ENCODE measurements around the gene CROCC.

Gene CROCC

GRCh38 chr1:16961297-16962133, 39.8 kb downstream of the CROCC start:
- in situ Hi-C loops (cut with MboI; ENCODE audit: low sequenced_read_pairs): loop anchor here (10.0 kb wide), 1 partner anchor 83 kb away; no protein-coding TSS in a partner anchor

DNA sequence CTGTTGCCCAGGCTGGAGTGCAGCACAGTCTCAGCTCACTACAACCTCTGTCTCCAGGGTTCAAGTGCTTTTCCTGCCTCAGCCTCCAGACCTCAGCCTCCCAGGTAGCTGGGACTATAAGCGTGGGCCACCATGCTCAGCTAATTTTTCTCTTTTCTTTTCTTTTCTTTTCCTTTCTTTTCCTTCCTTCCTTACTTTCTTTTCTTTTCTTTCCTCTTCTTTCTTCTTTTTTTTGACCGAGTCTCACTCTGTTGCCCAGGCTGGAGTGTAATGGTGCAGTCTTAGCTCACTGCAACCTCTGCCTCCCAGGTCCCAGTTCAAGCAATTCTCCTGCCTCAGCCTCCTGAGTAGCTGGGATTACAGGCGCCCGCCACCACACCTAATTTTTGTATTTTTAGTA, 42.4 kb downstream of the CROCC start:
- in situ Hi-C loops (cut with MboI; ENCODE audit: low sequenced_read_pairs): loop anchor here (10.0 kb wide), 1 partner anchor 81 kb away; no protein-coding TSS in a partner anchor

- in situ Hi-C loops (cut with MboI; ENCODE audit: low sequenced_read_pairs): loop anchor here (10.0 kb wide), 1 partner anchor 79 kb away; no protein-coding TSS in a partner anchor
These were observed 43.8 kb downstream of the CROCC start for GRCh38 chr1:16965486-16966067.

- in situ Hi-C loops (cut with MboI; ENCODE audit: low sequenced_read_pairs): loop anchor here (10.0 kb wide), 1 partner anchor 79 kb away; no protein-coding TSS in a partner anchor
These were observed 44.6 kb downstream of the CROCC start for GRCh38 chr1:16966282-16966681.

GRCh38 chr1:16967095-16967575, 45.4 kb downstream of the CROCC start:
- in situ Hi-C loops (cut with MboI; ENCODE audit: low sequenced_read_pairs): loop anchor here (10.0 kb wide), 1 partner anchor 78 kb away; no protein-coding TSS in a partner anchor

GRCh38 chr1:16967962-16968361, 46.2 kb downstream of the CROCC start:
- in situ Hi-C loops (cut with MboI; ENCODE audit: low sequenced_read_pairs): loop anchor here (10.0 kb wide), 1 partner anchor 77 kb away; no protein-coding TSS in a partner anchor

GRCh38 chr1:16968372-16968771, 46.6 kb downstream of the CROCC start:
- in situ Hi-C loops (cut with MboI; ENCODE audit: low sequenced_read_pairs): loop anchor here (10.0 kb wide), 1 partner anchor 76 kb away; no protein-coding TSS in a partner anchor

GRCh38 chr1:16969057-16969611, 47.4 kb downstream of the CROCC start:
- in situ Hi-C loops (cut with MboI; ENCODE audit: low sequenced_read_pairs): loop anchor here (10.0 kb wide), 1 partner anchor 76 kb away; no protein-coding TSS in a partner anchor

GRCh38 chr1:16969651-16970050, 47.9 kb downstream of the CROCC start:
- in situ Hi-C loops (cut with MboI; ENCODE audit: low sequenced_read_pairs): loop anchor here (10.0 kb wide), 1 partner anchor 75 kb away; no protein-coding TSS in a partner anchor

DNA sequence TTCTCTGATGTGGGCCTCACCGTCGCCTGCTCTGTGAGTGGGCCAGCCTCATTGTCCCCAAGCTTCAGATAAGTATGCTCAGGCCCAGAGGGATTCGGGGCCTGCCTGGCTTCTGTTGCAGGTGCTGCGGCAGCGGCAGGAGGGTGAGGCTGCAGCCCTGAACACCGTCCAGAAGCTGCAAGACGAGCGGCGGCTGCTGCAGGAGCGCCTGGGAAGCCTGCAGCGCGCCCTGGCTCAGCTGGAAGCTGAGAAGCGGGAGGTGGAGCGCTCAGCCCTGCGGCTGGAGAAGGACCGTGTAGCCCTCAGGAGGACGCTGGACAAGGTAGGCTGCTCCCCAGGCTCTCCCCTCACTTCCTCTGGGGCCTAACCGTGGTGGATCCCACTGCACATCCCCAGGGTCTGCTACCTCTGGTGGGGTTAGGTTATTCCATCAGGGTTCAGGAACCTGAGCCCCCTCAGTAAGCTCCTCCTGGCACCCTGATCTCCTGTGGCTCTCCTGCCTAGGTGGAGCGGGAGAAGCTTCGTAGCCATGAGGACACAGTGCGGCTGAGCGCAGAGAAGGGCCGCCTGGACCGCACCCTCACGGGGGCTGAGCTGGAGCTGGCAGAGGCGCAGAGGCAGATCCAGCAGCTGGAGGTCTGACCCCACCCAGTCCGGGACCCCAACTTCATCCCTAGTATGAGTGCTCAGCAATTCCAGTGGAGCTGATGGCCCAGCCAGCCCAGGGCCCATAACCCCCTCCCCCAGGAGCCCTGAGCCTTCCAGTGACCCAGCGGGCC, 48.6 kb downstream of the CROCC start:
- in situ Hi-C loops (cut with MboI; ENCODE audit: low sequenced_read_pairs): no loop called here

- in situ Hi-C loops (cut with MboI; ENCODE audit: low sequenced_read_pairs): no loop called here
These were observed 49.8 kb downstream of the CROCC start for GRCh38 chr1:16971341-16972188.

GRCh38 chr1:16972189-16972895, 50.6 kb downstream of the CROCC start:
- in situ Hi-C loops (cut with MboI; ENCODE audit: low sequenced_read_pairs): no loop called here

DNA sequence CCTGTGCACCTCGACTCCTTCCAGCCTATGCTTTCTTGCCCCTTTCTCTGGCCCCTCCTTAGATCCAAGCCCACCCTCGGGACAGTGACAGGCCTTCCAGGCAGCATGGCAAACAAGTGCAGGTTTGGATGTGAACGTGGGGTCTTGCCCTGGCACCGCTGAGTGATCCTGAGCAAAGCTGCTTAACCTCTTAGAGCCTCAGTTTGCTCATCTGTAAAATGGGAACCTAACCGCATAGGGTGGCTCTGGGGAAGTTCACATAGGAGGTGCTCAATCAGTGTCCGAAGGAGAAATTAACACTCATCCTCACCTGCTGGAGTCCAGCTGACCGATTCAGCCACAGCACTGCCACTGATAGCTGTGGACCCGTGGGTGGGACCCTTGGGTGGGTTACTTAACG, 51.5 kb downstream of the CROCC start:
- in situ Hi-C loops (cut with MboI; ENCODE audit: low sequenced_read_pairs): no loop called here

GRCh38 chr1:16975211-16975610, 53.5 kb downstream of the CROCC start:
- in situ Hi-C loops (cut with MboI; ENCODE audit: low sequenced_read_pairs): no loop called here

DNA sequence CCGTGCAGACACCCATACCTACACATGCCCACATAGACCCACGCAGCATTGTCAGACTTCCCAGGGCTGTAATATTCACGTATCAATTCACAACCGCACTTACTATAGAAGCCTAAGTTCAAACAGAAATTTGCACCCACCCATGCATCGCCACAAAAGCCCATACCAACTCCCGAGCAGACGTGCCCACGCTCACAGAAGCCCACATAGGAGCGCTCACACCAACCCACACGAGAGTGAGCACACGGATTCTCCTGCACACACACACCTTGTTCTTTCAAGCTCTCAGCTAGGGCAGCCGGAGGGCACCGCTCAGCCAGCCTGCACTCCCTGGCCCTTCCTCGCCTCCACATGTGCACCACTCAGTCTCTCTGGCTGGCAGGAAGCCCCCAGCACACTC, 54.1 kb downstream of the CROCC start:
- in situ Hi-C loops (cut with MboI; ENCODE audit: low sequenced_read_pairs): no loop called here

- in situ Hi-C loops (cut with MboI; ENCODE audit: low sequenced_read_pairs): no loop called here
These were observed 55.2 kb downstream of the CROCC start for GRCh38 chr1:16976966-16977365.

DNA sequence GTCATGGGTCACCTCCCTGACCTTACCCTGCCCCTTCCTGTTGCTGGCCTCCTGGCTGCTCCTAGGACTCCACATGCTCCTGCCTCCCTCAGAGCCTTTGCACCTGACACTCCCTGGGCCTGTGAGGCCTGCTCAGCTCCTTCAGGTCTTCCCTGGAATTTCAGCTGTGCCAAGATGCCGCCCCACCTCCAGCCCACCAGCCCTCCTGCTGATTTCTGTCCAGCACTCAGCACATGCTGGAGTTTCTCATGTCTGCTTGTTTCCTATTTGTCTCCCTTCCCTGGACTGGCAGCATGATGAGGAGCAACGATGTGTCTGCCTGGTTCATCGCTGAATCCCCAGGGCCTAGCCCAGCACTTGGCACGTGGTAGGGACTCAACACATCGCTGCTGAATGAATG, 55.6 kb downstream of the CROCC start:
- in situ Hi-C loops (cut with MboI; ENCODE audit: low sequenced_read_pairs): no loop called here

GRCh38 chr1:16978139-16978538, 56.4 kb downstream of the CROCC start:
- in situ Hi-C loops (cut with MboI; ENCODE audit: low sequenced_read_pairs): no loop called here

Measured in HL-60/S4 (cell line).